CD4-positive, alpha-beta T cell treated with Interferon gamma for 1 hour (primary cell): Measurements from ENCODE around the gene CENPL.
"Not testable (repeated sequence)": the region's sequence is repeated elsewhere in the genome, so short reads cannot be mapped to it uniquely, and the experiment has no call there.

Source experiments
- DNase-seq: peaks from one replicate; pipeline ENCODE4 v3.0.0-alpha.2; 2020

CENPL gene

GRCh38 chr1:173856903-173857302 lies 32.2 kb upstream of the CENPL start:
- DNase-seq = no peak

DNA sequence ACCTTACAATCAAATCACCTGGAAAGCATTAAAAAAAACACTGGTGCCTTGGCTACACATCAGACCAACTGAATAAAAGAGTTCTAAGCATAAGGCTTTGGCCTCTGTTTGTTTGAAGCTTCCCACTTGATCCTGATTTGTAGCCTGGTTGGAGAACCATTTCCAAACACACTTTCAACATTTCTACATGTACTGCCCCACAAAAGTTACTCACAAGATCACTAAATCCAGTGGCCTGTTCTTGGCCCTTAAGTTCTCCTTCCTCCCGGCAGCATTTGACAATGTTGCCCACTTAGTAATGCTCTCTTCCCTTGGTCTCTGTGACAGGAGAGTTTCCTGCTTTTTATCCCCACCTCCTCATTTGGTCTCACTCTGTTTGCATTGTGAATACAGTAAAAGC lies 31.3 kb upstream of the CENPL start:
- no peak for DNase-seq

DNA sequence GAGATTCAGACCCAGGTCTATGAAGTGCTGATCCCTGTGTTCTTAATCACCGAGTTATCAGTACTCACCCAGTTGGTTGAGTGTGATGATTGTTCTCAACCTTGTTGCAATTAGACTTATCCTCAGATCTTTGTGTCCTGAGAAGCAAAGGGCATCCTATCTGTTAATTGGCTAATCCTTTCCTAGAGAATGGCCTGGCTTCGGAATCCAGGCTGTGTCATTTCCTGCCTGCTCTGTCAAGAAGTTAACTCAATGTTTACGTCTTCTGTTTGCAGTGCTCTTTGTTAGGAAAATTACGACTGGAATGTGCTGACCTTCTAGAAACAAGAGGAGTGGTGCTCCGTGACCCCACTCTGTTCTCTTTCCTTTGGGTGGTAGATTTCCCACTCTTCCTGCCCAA lies 28.4 kb upstream of the CENPL start:
- no peak for DNase-seq

DNA sequence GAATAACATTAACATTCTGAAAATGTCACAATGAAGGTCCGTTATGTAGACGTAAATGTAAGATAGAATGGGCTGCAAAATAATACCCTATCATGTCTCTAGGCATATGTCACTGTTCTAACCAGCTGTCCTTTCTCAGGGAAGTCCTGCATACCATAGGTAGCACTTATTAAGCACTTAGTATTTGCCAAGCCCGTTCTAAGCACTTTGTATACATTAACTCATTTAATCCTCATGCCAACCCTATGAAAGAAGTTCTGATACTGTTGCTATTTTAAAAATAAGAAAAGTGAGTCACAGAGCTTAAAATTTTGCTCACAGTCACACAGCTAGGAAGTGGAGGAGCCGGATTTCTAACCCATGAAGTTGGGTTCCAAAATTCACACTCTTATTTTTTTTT lies 27.4 kb upstream of the CENPL start:
- no peak for DNase-seq

- no peak for DNase-seq
Observed at GRCh38 chr1:173832748-173833147, 8.1 kb upstream of the CENPL start.

- no peak for DNase-seq
Observed at GRCh38 chr1:173827611-173828010, 2.9 kb upstream of the CENPL start.

DNA sequence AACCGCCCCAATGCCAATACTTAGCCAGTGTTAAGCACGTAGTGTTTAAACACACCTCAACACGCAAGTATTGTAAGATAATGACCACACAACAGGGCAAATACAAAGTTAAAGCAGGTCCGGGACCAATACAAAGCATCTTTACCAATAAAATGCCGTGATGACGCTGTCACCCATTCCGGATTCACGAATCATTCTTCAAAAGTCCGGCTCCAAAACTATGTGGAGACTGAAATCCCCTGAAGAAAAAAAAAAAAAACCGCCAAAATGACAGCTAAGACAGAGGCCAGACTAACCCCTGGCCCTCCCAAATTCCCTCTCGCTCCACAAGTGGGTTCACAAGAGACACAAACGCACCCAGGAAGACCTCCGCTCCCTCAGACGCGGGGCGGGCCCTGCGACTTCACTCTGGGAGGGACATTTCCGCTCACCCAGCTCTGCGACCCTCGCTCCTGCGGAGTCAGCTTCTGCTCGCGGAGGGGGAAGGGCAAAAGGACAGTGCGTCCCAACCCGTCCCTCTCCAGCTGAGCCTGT lies 835 bp downstream of the CENPL start:
- DNase-seq = no peak

- DNase-seq = no peak
Observed at GRCh38 chr1:173821680-173822079, 3.0 kb downstream of the CENPL start.

- DNase-seq = no peak
Observed at GRCh38 chr1:173818459-173818858, 6.2 kb downstream of the CENPL start.

GRCh38 chr1:173813654-173814053 lies 11.0 kb downstream of the CENPL start:
- not testable (repeated sequence) for DNase-seq

DNA sequence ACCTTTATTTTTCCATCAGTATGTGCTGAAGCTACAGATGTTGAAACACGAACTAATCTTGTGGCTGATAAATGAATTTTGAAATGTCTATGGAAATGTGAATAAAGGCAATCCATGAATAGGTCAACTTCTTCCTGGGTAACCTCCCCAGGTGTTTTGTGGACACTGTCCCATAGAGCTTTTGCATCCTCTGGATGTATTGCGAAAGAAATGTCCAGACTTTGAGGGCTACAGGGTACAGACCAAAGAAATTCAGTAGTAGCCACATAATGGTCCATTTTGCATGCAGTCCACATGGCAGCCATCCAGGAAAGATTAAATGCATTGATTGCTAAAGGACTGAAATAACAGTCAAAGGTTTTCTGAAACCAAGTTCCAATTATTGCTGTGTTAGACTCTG lies 21.7 kb downstream of the CENPL start:
- DNase-seq = no peak

GRCh38 chr1:173799995-173800394 lies 24.7 kb downstream of the CENPL start:
- not testable (repeated sequence) for DNase-seq

DNA sequence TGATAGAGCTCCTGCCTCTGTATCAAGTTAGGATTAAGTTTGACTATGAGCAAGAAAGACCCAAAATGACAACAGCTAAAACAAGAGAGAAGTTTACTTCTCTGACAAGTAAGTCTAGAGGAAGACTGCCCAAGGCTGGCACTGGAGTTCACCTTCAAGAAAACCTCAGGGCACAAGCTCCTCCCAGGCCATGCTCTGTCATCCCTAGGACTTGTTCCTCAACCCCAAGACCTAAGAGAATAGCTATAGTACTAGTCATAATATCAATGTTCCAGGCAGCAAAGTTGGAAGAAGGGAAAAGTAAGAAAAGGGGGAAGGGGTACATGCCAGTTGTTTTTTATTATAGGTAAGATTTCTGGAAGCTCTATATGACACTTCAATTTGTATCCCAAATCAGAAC lies 26.6 kb downstream of the CENPL start:
- DNase-seq = no peak

DNA sequence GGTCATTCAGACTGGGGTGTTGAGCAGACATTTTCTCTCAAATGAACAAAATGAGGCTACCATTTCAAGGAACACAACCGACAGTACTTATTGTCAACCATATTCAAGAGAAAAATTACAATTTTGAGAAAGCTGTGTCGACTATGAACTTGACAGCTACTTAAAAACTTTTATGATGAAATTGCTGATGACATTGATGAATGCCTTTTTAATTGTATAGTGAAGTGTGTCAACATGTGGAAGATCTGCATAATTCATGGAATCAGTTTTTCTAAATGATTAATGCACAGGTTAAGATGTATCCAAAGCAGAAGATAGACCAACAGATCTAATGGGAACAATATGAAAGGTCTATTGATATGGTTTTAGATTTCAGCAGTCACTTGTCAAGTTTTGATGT lies 34.8 kb downstream of the CENPL start:
- no peak for DNase-seq

GRCh38 chr1:173784997-173785396 lies 39.7 kb downstream of the CENPL start:
- DNase-seq = no peak

DNA sequence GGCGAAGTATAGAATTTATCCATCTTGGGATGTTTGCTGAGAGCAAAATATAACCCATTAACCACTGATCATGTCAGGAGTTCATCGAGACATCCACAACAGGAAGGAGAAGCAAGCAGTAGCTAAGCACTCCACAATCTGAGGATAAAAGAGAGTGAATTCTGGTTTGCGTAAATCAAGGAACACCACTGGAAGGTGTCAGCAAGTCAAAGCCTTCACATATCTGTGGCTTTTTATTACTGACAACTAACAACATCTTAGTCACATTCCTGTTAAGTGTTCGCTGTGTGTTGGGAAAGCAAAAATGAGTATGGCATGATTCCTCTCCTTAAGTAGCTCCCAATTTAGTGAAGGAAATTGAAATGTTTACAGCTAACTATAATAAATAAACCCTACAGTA lies 44.7 kb downstream of the CENPL start:
- DNase-seq = no peak

DNA sequence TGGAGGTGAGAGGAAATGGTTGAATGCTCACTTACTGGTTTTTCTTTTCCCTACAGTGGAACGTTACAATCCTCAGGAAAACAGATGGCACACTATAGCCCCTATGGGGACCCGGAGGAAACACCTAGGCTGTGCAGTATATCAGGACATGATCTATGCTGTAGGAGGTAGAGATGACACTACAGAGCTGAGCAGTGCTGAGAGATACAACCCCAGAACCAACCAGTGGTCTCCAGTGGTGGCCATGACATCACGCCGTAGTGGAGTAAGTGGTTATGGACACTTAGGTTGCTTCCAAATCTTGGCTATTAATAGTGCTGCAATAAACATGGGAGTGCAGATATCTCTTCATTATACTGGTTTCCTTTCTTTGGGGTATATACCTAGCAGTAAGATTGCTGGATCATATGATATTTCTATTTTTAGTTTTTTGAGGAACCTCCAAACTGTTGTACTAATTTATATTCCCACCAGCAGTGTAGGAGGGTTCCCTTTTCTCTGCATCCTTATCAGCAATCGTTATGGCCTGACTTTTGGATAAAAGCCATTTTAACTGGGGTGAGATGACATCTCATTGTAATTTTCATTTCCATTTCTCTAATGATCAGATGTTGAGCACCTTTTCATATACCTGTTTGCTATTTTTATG lies 49.0 kb downstream of the CENPL start:
- DNase-seq = no peak

DNA sequence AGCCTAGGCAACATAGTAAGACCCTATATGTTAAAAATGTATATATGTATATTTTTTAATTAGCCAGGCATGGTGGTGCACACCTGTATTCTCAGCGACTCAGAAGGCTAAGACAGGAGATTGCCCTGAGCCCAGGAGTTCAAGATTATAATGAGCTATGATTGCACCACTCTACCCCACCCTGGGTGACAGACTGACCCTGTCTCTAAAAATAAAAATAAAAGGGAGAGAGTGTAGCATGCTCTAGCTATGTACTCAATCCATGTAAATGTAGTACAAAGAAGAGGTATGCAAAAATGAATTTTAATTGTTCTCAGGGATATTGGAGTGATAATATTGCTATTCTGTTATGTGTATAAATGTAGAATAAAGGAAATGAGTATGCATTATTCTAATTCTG lies 53.1 kb downstream of the CENPL start:
- DNase-seq = no peak

DNA sequence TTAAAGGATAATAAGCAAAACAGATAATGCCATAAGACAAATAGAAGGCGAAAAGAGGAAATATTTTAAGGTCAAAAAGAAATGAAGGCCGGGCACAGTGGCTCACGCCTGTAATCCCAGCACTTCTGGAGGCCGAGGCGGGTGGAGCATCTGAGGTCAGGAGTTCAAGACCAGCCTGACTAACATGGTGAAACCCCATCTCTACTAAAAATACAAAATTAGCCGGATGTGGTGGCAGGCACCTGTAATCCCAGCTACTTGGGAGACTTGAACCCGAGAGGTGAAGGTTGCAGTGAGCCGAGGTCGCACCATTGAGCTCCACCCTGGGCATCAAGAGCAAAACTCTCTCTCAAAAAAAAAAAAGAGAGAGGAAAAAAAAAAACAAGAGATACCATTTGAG lies 54.4 kb downstream of the CENPL start:
- not testable (repeated sequence) for DNase-seq

GRCh38 chr1:173768827-173769226 lies 55.9 kb downstream of the CENPL start:
- no peak for DNase-seq

- DNase-seq = no peak
Observed at GRCh38 chr1:173768206-173768605, 56.5 kb downstream of the CENPL start.

- DNase-seq = not testable (repeated sequence)
Observed at GRCh38 chr1:173764331-173764730, 60.4 kb downstream of the CENPL start.

GRCh38 chr1:173758980-173759379 lies 65.7 kb downstream of the CENPL start:
- no peak for DNase-seq

DNA sequence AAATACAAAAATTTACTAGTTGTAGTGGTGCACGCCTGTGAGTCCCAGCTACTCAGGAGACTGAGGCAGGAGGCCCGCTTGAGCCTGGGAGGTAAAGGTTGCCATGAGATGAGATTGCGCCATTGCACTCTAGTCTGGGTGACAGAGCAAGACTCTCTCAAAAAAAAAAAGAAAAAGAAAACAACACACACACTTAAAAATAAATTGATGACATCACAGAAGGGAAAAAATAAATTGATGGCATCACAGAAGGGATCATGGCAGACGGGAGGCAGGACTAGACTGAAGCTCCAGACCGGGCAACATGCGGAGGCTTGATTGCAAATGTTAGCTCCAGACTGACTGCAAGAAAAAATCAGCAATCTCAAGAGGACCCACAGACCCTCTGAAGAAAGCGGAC lies 66.6 kb downstream of the CENPL start:
- no peak for DNase-seq

- DNase-seq = no peak
Observed at GRCh38 chr1:173757666-173758065, 67.0 kb downstream of the CENPL start.
